Right atrium auricular region (tissue), 2 donors: Measurements from ENCODE around the gene DMD. TPM values are rescaled to one million over a fixed set of nuclear protein-coding genes. Genes with fewer than 3 reads are reported as not detected.

Source experiments
- DNase-seq: peaks from one replicate; pipeline ENCODE4 v3.0.0-alpha.2; 2019; ENCODE audit warnings: low spot score
- H3K27ac ChIP-seq, 2 donors: fragments of 200-600 bp; sonication (generic); 1 replicate in 1 of 2; 2 replicates in 1 of 2; pipeline ENCODE4 v1.5.1; 2016 to 2019
- H3K27me3 ChIP-seq, 2 donors: fragments of 200-600 bp; sonication (generic); one replicate each; pipeline versions ENCODE4 v1.5.1 to v1.6.0; 2017 to 2019
- H3K36me3 ChIP-seq: fragments of 200-600 bp; sonication (generic); one replicate; pipeline ENCODE4 v1.5.1; 2016
- H3K4me1 ChIP-seq, 2 donors: fragments of 200-600 bp; sonication (generic); one replicate each; pipeline versions ENCODE4 v1.5.1 to v1.6.0; 2017 to 2019
- H3K4me3 ChIP-seq, 2 donors: fragments of 200-600 bp; sonication (generic); 1 replicate in 1 of 2; 2 replicates in 1 of 2; pipeline ENCODE4 v1.5.1; 2017 to 2019; ENCODE audit warnings: mild to moderate bottlenecking in 1 of 2, moderate library complexity in 1 of 2
- H3K9me3 ChIP-seq, 2 donors: fragments of 200-600 bp; sonication (generic); one replicate each; pipeline ENCODE4 v1.5.1; 2019
- total RNA-seq, 2 donors: library from RNA; depleted of rRNA; stranded (reverse); fragments of >200 nt; gene quantifications; one replicate each; pipeline ENCODE4 v1.1.0, GENCODE V29; 2016
- TF ChIP-seq, protein P1 (sequence below), 2 donors: fragments of 200-600 bp; sonication (generic); IDR thresholded peaks; one replicate each; pipeline ENCODE4 v1.5.1; 2019; ENCODE audit warnings: antibody characterized with exemption in 2 of 2

Gene DMD
- total RNA-seq, 2 donors from 2014 or later = 111 to 135 TPM

- Histone ChIP-seq H3K9me3 (no peaks in the 10 kb centered on the region), H3K27me3 (no peaks in the 10 kb centered on the region), H3K4me3 (no peak overlapping the region), H3K27ac (no peak overlapping the region), H3K4me1 (no peaks in the 10 kb centered on the region), H3K36me3 (no peaks in the 10 kb centered on the region)
- TF ChIP-seq, protein P1, sequence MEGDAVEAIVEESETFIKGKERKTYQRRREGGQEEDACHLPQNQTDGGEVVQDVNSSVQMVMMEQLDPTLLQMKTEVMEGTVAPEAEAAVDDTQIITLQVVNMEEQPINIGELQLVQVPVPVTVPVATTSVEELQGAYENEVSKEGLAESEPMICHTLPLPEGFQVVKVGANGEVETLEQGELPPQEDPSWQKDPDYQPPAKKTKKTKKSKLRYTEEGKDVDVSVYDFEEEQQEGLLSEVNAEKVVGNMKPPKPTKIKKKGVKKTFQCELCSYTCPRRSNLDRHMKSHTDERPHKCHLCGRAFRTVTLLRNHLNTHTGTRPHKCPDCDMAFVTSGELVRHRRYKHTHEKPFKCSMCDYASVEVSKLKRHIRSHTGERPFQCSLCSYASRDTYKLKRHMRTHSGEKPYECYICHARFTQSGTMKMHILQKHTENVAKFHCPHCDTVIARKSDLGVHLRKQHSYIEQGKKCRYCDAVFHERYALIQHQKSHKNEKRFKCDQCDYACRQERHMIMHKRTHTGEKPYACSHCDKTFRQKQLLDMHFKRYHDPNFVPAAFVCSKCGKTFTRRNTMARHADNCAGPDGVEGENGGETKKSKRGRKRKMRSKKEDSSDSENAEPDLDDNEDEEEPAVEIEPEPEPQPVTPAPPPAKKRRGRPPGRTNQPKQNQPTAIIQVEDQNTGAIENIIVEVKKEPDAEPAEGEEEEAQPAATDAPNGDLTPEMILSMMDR (IDR thresholded peaks at IDR 0.05) = no peak
- no peak for DNase-seq
These were observed 917.2 kb downstream of the DMD start for GRCh38 chrX:32293962-32294700.

DNA sequence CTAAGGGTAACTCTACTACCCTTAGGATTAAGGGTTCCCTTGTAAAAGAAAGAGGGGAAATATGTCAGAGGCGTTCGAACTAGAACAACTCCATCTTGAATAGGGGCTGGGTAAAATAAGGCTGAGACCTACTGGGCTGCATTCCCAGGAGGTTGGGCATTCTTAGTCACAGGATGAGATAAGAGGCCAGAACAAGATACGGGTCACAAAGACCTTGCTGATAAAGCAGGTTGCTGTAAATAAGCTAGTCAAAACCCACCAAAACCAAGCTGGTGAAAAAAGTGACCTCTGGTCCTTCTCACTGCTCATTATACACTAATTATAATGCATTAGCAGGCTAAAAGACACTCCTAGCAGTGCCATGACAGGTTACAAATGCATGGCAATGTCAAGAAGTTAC is 922.0 kb downstream of the DMD start:
- Histone ChIP-seq H3K4me1 (no peaks in the 10 kb centered on the region), H3K4me3 (no peak overlapping the region), H3K36me3 (no peaks in the 10 kb centered on the region), H3K27ac (no peak overlapping the region), H3K27me3 (no peaks in the 10 kb centered on the region), H3K9me3 (no peaks in the 10 kb centered on the region)
- DNase-seq = no peak
- TF ChIP-seq, protein P1 (IDR thresholded peaks at IDR 0.05) = no peak

- Histone ChIP-seq H3K4me3 (no peak overlapping the region), H3K27ac (no peak overlapping the region), H3K4me1 (no peaks in the 10 kb centered on the region), H3K9me3 (no peaks in the 10 kb centered on the region), H3K27me3 (no peaks in the 10 kb centered on the region), H3K36me3 (no peaks in the 10 kb centered on the region)
- no peak for DNase-seq
- TF ChIP-seq, protein P1 (IDR thresholded peaks at IDR 0.05) = no peak
These were observed 929.5 kb downstream of the DMD start for GRCh38 chrX:32281853-32282252.

GRCh38 chrX:32280921-32281320 is 930.4 kb downstream of the DMD start:
- no peak overlapping the region for H3K27ac ChIP-seq
- DNase-seq = no peak
- no peaks in the 10 kb centered on the region for H3K27me3 ChIP-seq
- H3K36me3 ChIP-seq = no peaks in the 10 kb centered on the region
- H3K9me3 ChIP-seq = no peaks in the 10 kb centered on the region
- no peaks in the 10 kb centered on the region for H3K4me1 ChIP-seq
- no peak overlapping the region for H3K4me3 ChIP-seq
- TF ChIP-seq, protein P1 (IDR thresholded peaks at IDR 0.05) = no peak

GRCh38 chrX:32280489-32280888 is 930.9 kb downstream of the DMD start:
- TF ChIP-seq, protein P1 (IDR thresholded peaks at IDR 0.05) = no peak
- no peaks in the 10 kb centered on the region for H3K36me3 ChIP-seq
- H3K27me3 ChIP-seq = no peaks in the 10 kb centered on the region
- no peak overlapping the region for H3K4me3 ChIP-seq
- no peaks in the 10 kb centered on the region for H3K4me1 ChIP-seq
- no peaks in the 10 kb centered on the region for H3K9me3 ChIP-seq
- DNase-seq = no peak
- H3K27ac ChIP-seq = no peak overlapping the region

DNA sequence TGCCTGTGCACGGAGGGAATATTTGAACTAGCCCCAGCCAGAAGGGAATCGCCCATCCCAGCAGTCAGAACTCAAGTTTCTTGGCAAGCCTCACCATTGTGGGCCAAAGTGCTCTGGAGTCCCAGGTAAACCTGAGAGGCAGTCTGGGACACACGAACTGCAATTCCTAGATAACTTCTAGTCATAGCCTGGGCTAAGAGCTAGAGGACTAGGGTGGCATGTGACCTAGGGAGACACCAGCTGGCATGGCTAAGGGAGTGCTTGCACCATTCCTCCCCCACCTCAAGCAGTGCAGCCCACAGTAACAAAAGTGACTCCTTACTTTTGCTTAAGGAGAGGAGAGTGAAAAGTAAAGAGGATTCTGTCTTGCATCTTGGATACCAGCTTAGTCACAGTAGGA is 935.2 kb downstream of the DMD start:
- Histone ChIP-seq H3K4me1 (no peaks in the 10 kb centered on the region), H3K9me3 (no peaks in the 10 kb centered on the region), H3K27me3 (no peaks in the 10 kb centered on the region), H3K27ac (no peak overlapping the region), H3K36me3 (no peaks in the 10 kb centered on the region), H3K4me3 (no peak overlapping the region)
- DNase-seq = no peak
- TF ChIP-seq, protein P1 (IDR thresholded peaks at IDR 0.05) = no peak
